ENCODE data around the gene LRCH3.

Gene LRCH3

GRCh38 chr3:197936819-197937384 is 145.8 kb downstream of the LRCH3 start:
- DNase-seq (ENCODE audit: low spot score), result no peak
